Activated CD4-positive, alpha-beta T cell treated with anti-CD3 and anti-CD28 coated beads for 24 hours (primary cell): ENCODE data around the gene RAB6B.

Experiments
- DNase-seq, 2 donors: peaks; one replicate each; pipeline ENCODE4 v3.0.0-alpha.2; 2020; ENCODE audit warnings: low read depth in 2 of 2

RAB6B gene

DNA sequence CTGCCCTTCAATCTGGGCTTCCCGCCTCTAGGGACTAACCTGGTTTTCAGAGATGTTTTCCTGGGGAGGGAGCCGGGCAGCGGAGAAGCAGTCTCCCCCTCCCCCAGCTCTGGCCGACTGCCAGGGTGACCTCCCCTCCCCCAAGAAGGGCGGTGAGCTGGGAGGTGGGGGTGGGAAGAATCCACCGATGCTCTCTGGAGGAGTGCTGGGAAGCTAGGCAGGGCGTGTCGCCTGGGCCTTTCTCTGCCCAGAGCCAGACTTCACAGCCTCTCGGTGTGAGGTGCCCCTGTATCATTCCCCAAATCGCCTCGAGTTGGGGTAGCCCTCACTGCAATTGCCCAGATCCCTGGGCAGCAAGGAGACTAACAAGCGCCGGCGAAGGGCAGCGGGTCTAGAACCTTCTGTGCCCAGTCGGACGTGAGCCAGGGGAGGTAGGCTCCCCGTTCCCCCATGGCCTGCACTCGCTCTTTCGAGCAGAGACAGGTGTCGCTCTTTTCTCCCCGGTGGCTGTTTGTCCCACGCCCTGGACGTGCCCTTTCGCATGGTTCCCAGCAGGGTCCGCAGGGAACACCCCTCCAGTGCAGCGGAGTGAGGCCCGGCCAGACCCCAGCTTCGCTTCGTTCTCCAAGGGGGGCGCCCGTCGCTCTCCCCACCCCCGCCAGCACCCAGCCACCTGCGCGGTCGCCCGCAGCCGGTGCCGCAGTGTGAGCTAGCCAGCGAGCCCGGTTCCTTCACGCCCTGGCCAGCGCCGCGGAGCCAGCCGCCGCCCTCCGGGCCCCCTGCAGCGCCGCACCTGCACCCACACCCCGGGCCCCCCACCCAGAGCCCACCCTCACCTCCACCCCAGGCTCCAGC is 1.1 kb downstream of the RAB6B start:
- DNase-seq, result no peak

DNA sequence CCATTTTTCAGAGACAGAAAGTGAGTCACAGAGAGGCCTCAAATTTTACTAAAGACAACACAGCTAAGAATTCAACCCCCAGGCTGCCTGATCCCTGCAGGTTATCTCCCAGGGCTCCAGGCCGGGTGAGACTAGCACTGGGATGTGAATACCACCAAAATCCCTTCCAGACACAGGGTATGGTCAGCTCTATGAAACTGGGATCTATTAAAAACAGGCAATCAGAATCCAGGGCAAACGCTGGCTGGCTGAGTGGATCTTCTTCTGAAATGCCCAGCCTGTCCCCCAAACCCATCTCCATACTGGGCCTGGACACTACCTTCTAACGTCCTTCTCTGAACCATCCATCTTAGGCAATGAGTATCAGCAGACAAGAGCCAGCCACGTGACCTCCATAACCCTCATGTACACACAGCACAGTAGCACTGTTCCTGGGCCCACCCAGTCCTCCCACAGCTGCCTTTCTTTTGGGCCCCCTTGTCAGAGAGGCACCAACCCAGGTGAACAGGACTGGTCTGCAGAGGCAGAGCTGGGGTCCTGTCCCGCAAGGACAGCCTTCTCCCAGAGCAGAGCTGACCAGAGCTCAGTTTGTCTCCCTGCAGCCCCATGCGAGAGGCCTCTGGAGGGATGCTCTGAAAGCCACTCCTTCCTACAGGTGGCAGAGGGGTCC is 1.9 kb downstream of the RAB6B start:
- DNase-seq, result no peak

DNA sequence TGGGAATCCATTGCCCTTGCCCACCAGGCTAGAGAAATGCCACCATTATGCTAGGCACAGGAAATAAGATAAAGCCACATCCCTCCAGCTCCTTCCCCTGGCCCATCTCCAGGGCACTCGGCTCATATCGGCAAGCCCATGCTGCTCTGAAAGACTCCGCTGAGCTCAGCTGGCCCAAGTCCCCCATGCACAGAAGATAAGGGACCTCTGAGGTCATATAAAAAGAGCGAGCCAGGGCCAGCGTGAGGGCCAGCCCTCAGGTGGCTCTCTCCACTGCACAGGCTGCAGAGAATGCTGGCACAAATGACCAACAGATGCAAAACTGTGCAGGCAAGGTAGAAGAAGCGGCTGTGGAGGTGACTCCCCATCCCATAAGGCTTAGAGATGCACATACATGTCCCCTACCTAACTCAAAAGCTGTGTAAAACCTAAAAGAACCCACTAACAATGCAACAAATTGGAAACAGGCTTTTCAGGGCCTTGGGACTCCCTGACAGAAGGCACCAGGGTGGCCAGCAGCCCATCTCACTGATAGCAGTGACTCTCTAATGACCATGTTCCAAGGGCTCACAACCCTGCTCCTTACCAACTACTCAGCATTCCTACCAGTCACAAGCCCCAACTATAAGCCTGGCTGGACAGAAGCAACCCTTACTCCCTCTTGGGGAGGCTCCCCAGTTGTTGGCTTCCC is 3.0 kb downstream of the RAB6B start:
- DNase-seq, result no peak

DNA sequence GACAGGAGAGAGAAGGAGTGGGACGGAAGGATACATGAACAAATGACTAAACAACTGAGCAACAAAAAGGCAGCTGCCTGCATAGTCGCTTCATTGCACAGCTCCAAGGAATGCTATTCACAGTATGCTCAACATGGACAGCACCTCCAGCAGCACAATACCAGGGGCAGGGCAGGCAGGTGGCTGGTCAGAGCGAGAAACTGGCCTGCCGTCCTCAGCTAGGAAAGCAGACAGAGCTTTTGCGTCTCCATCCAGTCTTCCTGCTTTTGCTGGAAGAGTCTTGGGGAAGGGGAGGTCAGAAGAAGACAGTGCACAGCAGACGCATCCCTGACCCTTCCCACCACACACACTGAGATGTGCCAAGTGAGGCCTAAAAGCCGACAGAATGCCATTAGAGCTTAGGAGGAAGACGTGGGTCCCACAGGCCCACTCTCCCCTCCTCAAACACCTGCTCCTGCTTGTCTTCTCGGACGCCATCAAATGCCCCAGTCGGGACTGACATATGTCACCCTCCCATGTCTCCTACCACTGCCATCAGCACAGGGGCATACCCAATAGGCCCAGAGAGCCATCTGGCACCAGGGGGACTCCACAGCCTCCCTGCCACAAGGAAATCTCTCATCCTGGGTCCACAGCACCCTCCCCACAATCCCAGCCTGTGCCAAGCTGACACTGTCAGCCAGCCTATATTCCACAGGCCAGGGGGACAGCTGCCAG is 3.9 kb downstream of the RAB6B start:
- no peak for DNase-seq

DNA sequence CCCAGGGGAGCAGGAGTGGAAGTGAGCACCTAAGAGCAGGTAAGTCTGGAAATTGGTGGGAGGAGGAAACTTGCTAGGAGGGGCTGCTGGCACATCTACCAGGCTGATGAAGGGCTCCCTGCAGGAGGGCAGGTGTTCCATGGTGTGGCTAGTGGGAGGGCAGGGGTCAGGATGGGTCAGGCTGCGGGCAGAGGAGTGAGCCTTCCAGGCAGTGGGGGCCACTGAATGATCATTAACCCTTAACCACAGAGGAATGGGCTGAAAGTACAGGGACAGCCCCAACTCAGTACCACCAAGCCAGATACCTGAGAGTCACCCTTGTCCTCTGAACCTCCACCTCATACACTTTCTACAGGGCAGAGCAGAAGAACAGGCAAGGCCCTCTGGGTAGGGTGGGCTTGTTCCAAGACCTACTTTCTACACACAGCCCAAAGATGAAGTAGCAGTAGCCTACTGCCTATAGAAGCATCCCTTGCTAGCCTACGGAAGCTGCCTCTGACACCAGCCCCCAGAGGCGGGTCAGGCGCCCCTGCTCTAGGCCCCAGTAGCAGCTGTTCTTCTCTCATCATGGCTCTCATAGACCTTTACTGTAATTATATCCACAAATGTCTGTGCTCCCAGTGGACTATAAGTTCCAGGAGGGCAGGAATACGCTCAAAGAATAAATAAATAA is 4.6 kb downstream of the RAB6B start:
- no peak for DNase-seq

DNA sequence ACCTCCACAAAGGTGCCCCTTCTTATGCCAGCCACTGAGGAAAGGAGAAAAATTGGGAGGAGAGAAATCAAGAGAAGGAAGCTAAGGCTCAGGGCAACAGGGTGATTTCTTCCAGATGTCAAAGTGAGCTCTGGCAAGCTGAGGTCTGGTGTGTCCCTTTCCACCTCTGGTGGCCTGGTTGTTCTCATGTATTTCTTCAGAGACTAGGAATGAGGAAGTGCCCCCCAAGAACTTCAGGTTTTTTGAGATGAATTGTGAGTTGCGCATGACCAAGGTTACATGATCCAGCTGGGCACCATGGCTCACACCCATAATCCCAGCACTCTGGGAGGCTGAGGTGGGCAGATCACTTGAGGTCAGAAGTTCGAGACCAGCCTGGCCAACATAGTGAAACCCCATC is 5.6 kb downstream of the RAB6B start:
- no peak for DNase-seq

DNA sequence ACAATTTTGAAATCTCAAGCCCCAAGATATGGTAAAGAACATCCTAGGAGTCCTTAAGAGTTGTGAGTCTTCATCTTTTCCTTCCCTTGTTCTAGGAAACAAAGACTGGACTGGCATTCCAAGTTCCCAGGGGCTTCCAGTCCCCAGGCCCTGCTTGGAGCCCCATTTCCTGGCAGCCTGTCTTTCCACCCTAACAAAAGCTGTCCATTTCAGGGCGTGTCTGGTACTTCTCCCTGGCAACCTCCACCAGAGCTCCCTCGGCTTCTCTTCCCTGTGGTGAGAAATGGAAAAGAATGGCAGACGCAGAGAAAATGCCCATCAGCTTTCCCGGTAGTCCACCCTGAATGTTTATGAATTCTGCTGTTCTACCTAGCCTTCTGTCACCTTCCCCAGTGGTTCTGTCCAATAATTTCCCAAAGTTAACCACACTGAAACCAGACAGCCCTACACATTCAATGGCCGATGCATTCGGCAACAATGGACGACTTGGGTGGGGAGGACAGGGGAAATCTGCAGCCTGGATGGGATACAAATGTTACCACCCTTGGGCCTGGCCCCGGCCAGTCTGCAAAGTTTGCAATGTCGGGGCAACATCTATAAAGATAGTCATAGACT is 6.8 kb downstream of the RAB6B start:
- no peak for DNase-seq

DNA sequence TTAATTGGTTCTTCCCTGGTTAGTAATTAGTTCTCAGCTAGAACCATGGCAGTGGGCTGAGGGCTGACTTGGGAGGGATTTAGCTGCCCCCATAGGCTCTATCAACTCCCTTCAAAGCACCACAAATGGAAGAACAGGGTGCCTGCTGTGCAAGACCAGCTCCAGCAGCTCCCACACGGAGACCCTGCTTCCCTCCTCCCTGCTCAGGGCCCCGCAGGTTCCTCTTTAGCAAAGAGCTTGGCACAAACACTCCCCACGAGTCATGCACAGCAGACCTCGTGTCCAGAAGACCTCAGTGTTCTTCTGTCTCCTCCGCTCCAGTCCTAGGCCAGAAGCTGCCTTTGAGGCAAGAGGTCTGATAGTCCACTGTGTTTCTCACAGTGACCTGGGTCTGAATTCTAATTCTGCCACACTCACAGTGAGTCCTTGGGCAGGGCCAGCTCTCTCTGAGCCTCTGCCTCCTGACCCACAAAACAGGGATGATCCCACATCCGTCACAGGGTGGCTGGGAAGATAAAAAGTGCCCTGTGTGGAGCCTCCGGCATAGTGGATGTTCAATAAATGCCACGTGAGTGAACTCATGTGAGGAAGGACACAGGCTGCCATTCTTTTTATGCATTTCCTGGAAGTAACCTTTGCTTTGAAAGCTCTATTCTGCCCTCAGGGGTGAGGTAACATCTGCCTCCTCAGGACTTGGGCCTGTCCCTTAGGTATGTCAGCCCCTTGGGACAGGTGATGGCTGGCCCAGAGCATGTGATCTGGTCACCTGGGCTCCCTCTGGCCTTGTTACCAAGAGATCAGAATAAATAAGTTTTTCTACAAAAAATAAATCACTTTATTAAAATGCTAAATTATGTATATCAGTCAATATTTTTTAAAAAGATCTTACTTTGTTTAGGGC is 7.6 kb downstream of the RAB6B start:
- DNase-seq, result no peak

DNA sequence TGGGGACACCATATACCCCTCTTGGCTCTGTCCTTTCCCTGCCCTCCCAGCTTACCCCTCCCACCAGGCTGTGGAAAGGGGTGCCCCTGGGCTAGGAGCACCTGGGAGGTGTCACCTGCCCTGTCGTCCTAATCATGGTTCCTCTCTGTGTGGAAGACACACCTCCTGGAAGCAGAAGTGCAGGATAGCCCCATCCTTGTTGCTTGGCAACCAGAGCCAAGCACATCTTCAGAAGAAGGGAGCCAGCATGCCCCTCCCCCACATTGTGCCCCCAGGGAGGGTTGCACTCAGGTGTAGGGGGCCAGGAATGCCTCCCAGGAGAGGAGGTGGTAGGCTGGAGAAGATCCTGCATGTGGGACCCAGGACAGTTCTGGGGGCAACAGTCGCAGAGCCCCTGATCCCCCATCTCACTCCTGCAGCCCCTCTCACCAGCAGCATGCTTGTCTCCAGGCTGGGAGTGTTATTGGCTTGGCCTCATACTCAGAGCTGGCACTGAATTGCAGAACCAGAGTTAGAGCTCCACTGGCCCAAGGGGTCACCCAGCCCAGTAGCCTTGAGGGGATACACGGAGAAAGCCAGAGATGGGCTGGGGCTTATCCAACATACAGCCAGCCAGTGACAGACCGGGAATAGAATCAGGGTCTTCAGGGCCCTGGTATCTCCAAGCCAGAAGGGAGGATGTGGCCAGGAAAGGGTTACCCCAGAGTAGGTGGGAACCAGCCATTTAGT is 8.4 kb downstream of the RAB6B start:
- DNase-seq, result no peak

DNA sequence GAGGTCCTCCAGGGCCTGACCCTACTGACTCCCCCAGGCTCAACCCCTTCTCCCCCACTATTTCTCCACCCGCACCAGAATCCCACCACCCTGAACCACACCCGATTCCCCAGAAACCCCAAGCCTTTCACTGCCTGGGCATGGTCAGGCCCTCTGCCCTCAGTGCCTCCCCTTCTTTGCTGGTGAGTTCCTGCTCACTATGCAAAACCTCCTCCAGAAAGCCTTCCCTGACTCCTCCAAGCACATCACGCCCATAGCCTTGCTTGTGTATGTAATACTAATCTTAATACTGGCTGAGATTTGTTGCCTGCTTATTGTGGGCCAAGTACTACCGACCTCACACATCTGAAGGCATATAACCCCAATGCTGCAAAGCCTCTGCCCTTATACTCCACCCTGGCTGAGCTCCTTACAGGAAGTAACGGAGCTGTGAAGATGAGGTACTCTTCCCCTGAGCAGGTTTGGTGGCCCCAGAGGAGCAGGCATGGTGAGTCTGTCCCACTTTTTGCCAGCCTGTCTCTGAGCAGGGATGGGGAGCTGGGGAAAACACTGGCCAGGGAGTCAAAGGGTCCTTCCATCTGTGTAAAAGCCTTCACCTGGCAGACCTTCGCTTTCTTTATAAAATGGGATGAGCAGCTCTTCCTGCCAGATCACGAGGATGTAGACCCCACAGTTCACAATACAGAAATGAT is 9.5 kb downstream of the RAB6B start:
- DNase-seq, result no peak

DNA sequence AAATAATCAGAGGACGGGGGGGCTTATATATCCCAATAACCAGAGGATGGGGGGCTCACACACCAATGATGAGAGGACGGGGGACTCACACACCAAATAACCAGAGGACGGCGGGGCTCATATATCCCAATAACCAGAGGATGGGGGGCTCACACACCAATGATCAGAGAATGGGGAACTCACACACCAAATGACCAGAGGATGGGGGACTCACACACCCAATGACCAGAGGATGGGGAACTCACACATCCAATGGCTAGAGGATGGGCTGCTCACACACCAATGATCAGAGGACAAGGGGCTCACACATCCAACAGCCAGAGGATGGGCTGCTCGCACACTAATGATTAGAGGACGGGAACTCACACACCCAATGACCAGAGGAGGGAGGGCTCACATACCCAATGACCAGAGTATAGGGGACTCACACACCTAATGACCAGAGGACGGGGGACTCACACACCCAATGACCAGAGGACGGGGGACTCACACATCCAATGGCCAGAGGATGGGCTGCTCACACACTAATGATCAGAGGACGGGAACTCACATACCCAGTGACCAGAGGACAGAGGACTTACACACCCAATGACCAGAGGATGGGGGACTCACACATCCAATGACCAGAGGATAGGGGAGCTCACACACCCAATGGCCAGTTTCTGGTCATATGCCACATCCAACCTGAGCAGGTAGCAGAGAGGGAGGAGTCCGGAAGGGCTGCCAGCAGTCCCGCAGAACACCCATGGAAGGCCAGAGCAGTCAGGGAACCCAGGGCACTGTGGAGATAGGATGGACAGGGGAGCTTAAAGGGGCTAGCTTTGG is 10.6 kb downstream of the RAB6B start:
- DNase-seq, result no peak

DNA sequence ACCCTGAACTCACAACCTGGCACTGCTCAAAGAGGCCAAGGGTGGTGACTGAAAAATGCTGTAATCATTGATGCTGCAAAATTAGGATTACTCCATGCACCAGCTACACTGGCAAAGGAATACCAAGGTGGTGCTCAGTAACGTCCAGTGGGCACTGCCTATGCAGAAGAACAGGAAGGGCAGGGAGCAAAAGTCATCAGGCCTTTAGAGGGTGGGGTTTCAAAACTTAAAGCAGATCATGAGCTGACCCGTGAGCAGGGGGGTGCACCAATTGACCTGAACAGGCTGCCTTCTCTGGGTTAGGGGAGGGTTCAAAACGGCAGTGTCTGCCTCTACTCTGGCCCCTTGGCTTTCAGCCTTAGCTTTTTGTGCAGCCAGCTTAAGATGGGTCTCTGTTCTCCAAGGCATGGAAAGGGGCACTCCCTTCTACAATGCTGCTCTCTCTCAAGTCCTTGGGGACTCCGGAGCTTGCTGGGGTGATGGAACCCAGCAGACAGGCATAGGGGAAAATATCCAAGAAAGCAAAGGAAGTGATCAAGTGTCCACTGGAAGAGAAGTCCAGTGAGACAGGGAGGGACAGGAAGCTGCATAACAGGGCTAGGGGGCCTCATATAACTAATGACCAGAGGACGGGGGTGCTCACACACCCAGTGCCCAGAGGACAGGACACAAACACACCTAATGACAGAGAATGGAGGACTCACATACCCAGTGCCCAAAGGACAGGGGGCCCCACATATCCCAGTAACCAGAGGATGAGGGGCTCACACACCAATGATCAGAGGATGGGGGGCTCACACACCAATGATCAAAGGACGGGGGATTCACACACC is 11.4 kb downstream of the RAB6B start:
- DNase-seq, result no peak

DNA sequence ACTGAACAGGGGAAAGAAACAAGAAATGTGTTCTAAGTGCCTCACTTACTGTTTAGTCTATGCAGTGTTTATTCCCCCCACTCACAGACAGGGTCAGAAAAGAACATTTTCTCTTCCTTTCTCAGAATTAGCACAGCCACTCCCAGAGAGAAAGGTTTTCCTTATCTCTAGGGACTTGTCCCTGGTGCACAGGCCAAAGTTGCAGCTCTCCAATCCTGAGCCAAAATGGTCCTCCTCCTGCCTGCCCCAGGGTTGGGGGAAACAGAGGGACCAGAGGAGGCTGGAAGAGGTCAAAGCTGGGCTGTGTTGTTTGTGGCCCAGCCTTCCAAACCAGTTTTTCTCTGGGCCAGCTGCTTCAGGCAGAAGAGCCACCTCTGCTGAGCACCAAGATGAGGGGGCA is 12.0 kb downstream of the RAB6B start:
- DNase-seq, result no peak

DNA sequence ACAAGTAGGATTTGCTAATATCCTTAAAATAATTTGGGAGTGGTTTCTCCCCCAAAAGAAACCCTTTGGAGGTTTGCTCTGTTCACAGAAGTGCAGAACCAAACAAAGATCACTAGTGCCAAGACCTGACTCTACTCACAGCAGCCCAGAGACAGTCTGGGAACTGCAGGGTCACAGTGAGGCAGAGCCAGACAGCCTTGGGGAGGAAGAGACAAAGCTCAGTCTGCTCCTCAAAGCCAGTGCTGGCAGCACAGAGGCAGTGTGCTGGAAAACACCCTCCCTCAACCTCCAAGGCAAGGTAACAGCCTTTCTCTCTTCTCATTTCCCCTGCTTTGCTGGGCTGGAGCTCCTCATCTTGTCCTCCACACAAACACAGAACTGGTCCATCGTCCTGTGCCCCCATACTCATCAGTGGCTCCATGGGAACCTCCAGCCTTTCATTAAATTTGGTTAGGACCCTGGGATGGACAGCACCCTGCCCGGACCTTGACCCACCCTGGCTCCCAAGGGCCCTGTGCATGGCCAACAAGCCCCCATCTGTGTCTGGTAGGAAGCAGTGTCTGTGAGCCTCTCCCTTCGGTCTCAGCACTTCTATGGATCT is 12.6 kb downstream of the RAB6B start:
- no peak for DNase-seq

DNA sequence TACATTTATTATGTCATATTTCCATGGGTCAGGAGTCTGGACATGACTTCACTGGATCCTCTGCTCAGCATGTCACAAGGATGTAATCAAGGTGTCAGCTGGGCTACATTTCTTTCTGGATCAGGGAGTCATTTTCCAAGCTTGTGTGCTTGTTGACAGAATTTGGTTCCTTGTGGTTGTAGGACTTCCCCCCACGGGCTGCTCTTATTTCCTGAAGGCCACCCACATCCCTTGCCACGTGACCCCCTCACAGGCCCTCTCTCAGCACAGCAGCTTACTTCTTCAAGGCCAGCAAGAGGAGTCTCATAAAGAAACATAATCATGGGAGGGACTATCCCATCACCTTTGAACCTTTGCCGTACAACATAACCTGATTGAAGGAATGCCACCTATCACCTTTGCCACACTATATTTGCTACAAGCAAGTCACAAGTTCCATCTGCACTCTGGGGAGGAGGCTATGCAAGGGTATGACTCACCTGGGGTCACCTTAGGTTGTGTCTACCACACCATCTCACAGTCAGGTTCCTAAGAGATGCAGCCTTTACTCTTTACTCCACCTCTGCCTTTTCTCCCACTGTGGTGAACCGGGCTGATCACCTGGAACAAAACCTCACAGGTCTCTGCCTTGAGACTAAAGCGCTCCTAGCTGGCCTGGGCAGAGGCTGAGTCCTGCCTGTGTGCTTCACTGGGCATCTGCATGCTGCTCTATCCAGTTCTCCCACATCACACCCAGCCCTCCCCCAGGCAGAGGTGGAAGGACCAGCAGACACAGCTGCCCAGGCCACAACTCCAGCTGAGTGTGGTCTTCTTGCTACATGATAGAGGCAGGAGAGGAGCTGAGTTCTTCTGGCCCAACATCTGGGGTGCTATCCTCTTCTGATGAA is 13.5 kb downstream of the RAB6B start:
- DNase-seq, result no peak

DNA sequence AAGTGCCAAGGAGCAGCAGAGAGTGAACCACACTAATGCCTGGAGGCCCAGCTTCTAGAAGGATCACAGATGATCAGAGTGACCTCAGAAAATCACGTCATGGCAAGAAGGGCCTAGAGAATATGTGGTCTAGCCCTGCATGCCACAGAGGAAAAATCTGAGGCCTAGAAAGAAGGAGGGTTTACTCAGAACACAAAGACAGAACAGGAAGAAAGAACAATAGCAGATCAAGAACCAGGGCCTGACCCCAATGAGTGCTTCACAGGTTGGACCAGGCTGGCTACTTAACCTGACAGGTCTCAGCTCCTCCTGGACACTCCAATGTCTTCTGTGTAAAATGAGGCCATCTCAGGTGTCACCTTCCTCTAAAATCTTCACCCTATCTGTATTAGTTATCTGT is 14.2 kb downstream of the RAB6B start:
- DNase-seq, result no peak
